ENCODE results near the gene ESAM. TPM values are rescaled to one million over a fixed set of nuclear protein-coding genes. Genes with fewer than 3 reads are reported as not detected.

Gene ESAM
- polyA plus RNA-seq, 1 of the 3 experiments (the other 2 are of a cell fraction) = 1.3 TPM

DNA sequence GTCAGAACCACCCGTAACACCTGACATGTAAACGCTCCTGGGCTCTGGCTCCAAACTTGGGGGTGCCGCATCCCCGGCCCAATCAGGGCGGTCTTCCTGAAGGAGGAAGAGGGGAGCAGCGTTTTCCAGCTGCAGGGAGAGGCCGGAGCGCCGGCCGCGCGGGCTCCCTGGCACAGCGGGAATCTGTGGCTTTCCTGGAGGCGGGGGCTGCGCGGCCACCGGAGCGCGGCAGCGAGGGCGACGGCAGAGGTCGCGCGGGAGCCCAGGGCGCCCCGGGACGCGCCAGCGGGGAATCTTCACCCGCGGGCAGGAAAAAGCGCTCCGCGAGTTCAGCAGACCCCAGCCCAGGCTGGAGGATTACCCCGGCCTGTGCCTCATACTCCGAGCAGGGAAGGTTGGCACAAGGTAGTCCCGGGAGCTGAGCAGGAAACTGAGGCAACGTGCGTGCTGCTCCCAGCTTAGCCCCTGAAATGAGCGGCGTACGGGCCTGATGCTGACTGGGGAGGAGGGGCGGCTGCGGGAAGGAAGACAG lies 600 bp upstream of the ESAM start:
- Histone ChIP-seq H3K36me3 (replicated peaks in 1 of 2; ENCODE audit: control insufficient read depth in 1 of 2, insufficient read depth in 2 of 2, low read length in 1 of 2) (peaks cover 22 to 29% of the 10 kb centered on the region in 2 experiments), H3K27me3 (ENCODE audit: insufficient read depth) (no peaks in the 10 kb centered on the region), H3K4me1 (ENCODE audit: control insufficient read depth in 1 of 2, insufficient read depth in 2 of 2, low read depth in 1 of 2, low read length in 1 of 2) (peaks cover 0 to 13% of the 10 kb centered on the region in 2 experiments; a peak in 2 of 4 replicates), H2AFZ (ENCODE audit: low read depth) (no peak overlapping the region), H3F3A (replicated peaks; ENCODE audit: insufficient read depth) (peaks cover 7% of the 10 kb centered on the region), H3K4me3 (ENCODE audit: low read depth in 2 of 2, low read length in 1 of 2) (peak overlapping the region; percentile 43), H3K27ac (ENCODE audit: low read depth in 2 of 2, low read length in 1 of 2) (no peak overlapping the region), H3K9me2 (no peaks in the 10 kb centered on the region), H4K20me1 (ENCODE audit: insufficient read depth) (peaks cover 5% of the 10 kb centered on the region; the same call in 1 of the 2 replicates), H3K9ac (no peak overlapping the region), H3K4me2 (peak overlapping the region; percentile 72), H3K79me2 (ENCODE audit: insufficient read depth) (peaks cover 4% of the 10 kb centered on the region; the same call in 1 of the 2 replicates), H3K9me3 (no peaks in the 10 kb centered on the region)
- CTCF ChIA-PET = interaction anchor here (0.6 to 8.0 kb wide), 33 partner anchors 11 to 135 kb away, joined by 3 to 62 read pairs (median 5); partner anchors contain the start of genes MSANTD2, NRGN, ROBO3 and VSIG2
- TF ChIP-seq JUND (IDR thresholded peaks at IDR 0.05) (no peak), CHD2 (IDR thresholded peaks at IDR 0.05; ENCODE audit: low read length, partially characterized antibody) (no peak), EP300 (IDR thresholded peaks at IDR 0.05; ENCODE audit: borderline replicate concordance in 1 of 2, low read depth in 1 of 2, low read length in 1 of 2) (no peak), MXI1 (IDR thresholded peaks at IDR 0.05; ENCODE audit: low read depth, low read length) (0 out of 2 replicates have a peak, but pooled peaks have one; percentile 8)
- 6% methylated on average over 12 of the region's 45 CpGs for WGBS (ENCODE audit: low lambda C conversion rate)
- DNase-seq = peak; percentile 79
- POLR2A ChIA-PET = interaction anchor here (0.6 kb wide), 1 partner anchor 36 kb away, joined by 3 read pairs; no protein-coding TSS in a partner anchor

DNA sequence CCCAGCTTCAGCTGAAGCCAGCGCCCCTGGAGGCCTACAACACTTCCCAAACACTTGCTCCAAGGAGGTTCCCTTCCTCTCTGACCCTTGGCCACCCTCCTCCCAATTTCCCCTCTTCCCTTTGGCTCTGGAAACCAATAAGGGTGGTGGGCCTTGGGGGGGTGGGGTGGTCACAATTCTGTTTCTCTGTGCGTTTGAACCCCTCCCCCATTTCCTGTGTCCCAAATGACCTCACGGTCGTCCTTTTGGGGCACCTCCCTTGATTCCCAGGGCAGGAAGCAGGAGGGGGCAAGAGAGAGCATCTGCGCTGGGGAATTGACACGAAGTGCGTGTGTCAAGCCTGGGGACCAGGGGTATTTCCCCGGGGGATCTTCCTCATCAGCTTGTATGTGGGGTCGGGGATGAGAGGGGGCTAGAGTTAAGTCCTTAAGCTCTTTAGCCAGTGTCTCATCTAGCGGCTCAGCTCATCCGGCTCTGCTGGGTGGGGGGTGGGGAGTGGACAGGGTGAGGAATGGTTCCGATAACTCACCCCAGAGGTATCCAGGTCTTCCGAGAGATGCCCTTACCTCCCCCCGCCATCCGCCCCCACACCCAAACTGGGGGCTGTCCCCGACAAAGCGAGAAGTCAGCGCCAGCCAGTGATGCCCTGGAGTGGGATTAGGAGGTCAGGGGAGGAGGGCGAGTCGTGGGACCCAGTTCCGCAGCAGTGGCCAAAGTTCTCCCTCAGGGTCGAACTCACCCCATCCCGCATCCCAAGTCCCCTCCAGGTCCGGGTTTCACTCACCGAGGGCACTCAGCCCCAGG lies 587 bp downstream of the ESAM start:
- Histone ChIP-seq H3K4me1 (ENCODE audit: control insufficient read depth in 1 of 2, insufficient read depth in 2 of 2, low read depth in 1 of 2, low read length in 1 of 2) (peaks cover 0 to 13% of the 10 kb centered on the region in 2 experiments; a peak in 2 of 4 replicates), H3K4me3 (ENCODE audit: low read depth in 2 of 2, low read length in 1 of 2) (no peak overlapping the region; a peak in 1 of 4 replicates), H3K9me2 (no peaks in the 10 kb centered on the region), H3K9me3 (no peaks in the 10 kb centered on the region), H3F3A (replicated peaks; ENCODE audit: insufficient read depth) (peaks cover 4% of the 10 kb centered on the region), H3K79me2 (ENCODE audit: insufficient read depth) (peaks cover 4% of the 10 kb centered on the region; the same call in 1 of the 2 replicates), H3K27me3 (ENCODE audit: insufficient read depth) (no peaks in the 10 kb centered on the region), H3K4me2 (no peak overlapping the region), H4K20me1 (ENCODE audit: insufficient read depth) (peaks cover 5% of the 10 kb centered on the region; the same call in 1 of the 2 replicates), H2AFZ (ENCODE audit: low read depth) (no peak overlapping the region), H3K36me3 (replicated peaks in 1 of 2; ENCODE audit: control insufficient read depth in 1 of 2, insufficient read depth in 2 of 2, low read length in 1 of 2) (peaks cover 10 to 17% of the 10 kb centered on the region in 2 experiments), H3K27ac (ENCODE audit: low read depth in 2 of 2, low read length in 1 of 2) (no peak overlapping the region), H3K9ac (no peak overlapping the region)
- DNase-seq = no peak
- TF ChIP-seq, protein P1, sequence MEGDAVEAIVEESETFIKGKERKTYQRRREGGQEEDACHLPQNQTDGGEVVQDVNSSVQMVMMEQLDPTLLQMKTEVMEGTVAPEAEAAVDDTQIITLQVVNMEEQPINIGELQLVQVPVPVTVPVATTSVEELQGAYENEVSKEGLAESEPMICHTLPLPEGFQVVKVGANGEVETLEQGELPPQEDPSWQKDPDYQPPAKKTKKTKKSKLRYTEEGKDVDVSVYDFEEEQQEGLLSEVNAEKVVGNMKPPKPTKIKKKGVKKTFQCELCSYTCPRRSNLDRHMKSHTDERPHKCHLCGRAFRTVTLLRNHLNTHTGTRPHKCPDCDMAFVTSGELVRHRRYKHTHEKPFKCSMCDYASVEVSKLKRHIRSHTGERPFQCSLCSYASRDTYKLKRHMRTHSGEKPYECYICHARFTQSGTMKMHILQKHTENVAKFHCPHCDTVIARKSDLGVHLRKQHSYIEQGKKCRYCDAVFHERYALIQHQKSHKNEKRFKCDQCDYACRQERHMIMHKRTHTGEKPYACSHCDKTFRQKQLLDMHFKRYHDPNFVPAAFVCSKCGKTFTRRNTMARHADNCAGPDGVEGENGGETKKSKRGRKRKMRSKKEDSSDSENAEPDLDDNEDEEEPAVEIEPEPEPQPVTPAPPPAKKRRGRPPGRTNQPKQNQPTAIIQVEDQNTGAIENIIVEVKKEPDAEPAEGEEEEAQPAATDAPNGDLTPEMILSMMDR (IDR thresholded peaks at IDR 0.05) = no peak
- TF ChIP-seq JUND (IDR thresholded peaks at IDR 0.05) = no peak
- 94% methylated on average over 13 of the region's 25 CpGs for WGBS (ENCODE audit: low lambda C conversion rate)
- ChIA-PET CTCF (interaction anchor here (0.6 to 5.7 kb wide), 19 partner anchors 9 to 119 kb away, joined by 3 to 62 read pairs (median 5); partner anchors contain the start of genes MSANTD2, ROBO3 and VSIG2), POLR2A (interaction anchor here (0.5 to 0.6 kb wide), 2 partner anchors 9 to 92 kb away, joined by 3 to 4 read pairs; no protein-coding TSS in a partner anchor)
